OCI-M2 (cell line): ENCODE data around the gene RASA2.
"Not testable (repeated sequence)": the region's sequence is repeated elsewhere in the genome, so short reads cannot be mapped to it uniquely, and the experiment has no call there.

Experiments used
- DNase-seq: peaks from one replicate; lab custom pipeline; 2025; ENCODE audit not compliant: unreplicated experiment; lab: John Stamatoyannopoulos, UW

The RASA2 gene

DNA sequence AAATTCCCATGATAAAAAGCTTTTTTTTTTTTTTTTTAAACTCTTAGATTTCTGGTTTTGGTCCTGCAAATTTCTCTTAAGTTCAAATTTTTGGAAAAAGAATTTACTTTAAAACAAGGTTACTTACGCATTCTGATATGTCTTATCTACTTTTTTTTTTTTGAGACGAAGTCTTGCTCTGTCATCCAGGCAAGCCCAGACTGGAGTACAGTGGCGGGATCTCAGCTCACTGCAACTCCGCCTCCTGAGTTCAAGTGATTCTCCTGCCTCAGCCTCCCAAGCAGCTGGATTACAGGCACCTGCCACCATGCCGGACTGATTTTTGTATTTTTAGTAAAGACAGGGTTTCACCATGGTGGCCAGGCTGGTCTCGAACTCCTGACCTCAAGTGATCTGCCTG, 83.2 kb downstream of the RASA2 start:
- DNase-seq, result no peak

DNA sequence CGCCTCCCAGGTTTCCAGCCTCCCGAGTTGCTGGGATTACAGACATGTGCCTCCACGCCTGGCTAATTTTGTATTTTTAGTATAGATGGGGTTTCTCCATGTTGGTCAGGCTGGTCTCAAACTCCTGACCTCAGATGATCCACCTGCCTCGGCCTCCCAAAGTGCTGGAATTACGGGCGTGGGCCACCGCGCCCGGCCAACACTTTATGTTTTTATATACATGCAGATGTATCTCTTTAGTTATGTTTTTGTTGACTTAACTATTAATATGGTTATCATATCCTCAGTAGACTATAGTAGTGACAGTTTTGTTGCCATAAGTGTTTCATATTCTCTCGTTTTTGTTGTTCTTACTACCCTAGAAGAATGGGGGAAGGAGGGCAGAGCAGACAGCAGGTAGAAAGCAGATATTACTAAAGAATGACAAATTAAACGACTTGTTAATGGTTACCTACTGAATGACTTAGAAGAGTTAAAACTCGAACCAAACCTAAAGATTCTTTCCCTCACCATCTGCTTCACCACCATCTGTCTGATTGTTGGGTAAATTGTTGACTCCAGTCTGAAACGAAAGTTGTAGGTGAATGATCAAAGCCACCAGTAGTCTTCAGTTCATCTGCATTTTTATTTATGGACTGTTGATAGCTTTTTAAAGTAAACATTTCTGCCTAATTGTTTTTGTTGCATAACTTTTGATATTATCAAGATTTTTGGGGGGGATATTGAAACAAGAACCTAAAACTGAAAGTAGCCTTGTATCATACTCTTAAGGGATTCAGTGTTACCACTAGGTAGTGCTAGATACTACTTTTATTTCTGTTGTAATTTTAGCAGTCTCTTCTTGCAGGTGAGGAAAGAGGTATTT, 89.3 kb downstream of the RASA2 start:
- DNase-seq, result no peak

DNA sequence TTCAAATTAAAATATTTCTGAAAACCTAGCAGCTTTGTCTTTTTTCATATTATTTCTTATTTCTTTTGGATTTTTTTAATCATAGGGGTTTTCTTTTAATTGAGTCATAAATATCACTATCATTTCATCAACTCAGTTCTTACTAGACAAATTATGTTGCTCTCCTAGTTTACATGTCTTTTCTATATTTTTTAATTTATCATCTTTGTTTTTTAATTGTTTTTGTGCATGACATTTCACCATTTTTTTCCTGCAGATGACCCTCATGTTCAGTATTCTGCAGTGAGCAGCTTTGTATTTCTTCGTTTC, 89.9 kb downstream of the RASA2 start:
- no peak for DNase-seq

GRCh38 chr3:141578202-141578973, 91.6 kb downstream of the RASA2 start:
- no peak for DNase-seq

DNA sequence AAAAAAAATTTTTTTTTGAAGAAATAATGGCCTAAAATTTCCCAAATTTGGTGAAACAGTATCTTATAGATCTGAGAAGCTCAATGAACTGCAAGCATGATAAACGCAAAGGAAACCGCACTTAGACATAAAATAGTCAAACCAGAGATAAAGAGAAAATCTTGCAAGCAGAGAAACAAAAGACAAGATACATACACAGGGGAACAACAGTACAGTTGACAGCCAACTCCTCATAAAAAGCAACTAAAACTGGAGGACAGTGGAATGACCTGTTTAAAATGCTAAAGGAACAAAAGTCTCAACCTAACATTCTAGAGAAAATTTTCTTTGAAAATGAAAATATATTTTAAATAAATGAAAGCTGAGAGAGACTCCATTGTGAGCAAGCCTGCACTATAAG, 107.5 kb downstream of the RASA2 start:
- DNase-seq, result no peak

- DNase-seq, result no peak
These were observed 111.1 kb downstream of the RASA2 start for GRCh38 chr3:141597931-141598330.

DNA sequence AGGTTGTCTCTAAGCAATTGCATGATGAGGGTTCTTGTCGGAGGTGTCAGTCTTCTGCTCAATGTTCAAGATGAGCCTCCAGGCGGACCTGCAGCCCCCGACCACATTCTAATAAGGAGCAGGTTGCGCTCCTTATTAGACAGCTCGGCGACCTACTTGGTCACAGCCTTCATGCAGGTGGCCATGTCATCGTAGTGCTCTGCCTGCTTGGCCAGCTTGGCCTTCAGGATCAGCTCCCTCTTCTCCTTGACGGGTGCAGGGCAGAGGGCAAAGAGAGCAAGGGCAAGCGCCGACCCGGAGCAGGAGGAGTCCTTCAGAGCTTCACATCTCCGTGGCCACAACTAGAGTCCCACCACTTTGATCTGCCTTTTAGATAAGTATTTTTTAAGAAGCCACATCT, 113.5 kb downstream of the RASA2 start:
- DNase-seq, result no peak

GRCh38 chr3:141602706-141603105, 115.9 kb downstream of the RASA2 start:
- no peak for DNase-seq

DNA sequence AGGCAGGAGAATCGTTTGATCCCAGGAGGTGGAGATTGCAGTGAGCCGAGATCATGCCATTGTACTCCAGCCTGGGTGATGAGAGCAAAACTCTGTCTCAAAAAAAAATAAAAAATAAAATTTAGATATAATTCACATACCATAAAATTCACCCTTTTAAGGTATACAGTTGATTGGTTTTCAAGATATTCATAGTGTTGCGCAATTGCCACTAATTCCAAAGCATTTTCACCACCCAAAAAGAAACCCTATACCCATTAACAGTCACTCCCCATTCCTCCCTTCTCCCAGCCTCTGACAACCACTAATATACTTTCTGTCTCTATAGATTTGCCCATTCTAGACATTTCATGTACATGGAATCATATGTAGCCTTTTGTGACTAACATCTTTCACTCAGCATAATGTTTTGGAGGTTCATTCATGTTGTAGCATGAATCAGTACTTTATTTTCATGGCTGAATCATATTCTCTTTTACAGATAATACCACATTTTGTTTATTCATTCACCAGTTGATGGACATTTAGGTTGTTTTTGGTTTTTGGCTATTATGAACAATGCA, 116.7 kb downstream of the RASA2 start:
- no peak for DNase-seq

GRCh38 chr3:141605883-141606282, 119.1 kb downstream of the RASA2 start:
- DNase-seq, result no peak

DNA sequence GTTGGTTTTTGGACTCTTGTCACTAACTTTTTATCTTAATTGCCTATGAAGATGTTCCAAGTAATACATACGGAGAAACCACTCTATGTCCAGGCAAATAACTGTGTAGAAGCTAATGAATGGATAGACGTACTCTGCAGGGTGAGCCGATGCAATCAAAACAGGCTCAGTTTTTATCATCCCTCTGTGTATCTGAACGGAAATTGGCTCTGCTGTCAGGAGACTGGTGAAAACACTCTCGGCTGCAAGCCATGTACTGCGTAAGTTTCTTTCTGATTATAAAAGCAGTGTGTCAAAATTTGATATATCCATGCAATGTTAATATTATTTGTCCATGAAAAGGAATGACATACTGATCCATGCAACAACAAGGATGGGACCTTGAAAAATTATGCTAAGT, 121.6 kb downstream of the RASA2 start:
- DNase-seq, result no peak

- no peak for DNase-seq
These were observed 124.1 kb downstream of the RASA2 start for GRCh38 chr3:141610939-141611338.

- no peak for DNase-seq
These were observed 131.5 kb downstream of the RASA2 start for GRCh38 chr3:141618103-141618910.

- DNase-seq, result no peak
These were observed 132.1 kb downstream of the RASA2 start for GRCh38 chr3:141618938-141619337.

- no peak for DNase-seq
These were observed 132.6 kb downstream of the RASA2 start for GRCh38 chr3:141619450-141619849.

GRCh38 chr3:141623691-141624090, 136.9 kb downstream of the RASA2 start:
- DNase-seq, result no peak

- no peak for DNase-seq
These were observed 138.7 kb downstream of the RASA2 start for GRCh38 chr3:141625506-141625905.

GRCh38 chr3:141628334-141628733, 141.5 kb downstream of the RASA2 start:
- DNase-seq, result not testable (repeated sequence)

- DNase-seq, result not testable (repeated sequence)
These were observed 142.1 kb downstream of the RASA2 start for GRCh38 chr3:141628868-141629441.

GRCh38 chr3:141629976-141630375, 143.1 kb downstream of the RASA2 start:
- DNase-seq, result no peak

- no peak for DNase-seq
These were observed 146.1 kb downstream of the RASA2 start for GRCh38 chr3:141632779-141633374.
